ENCODE results near the gene FAM13A.

Gene FAM13A

DNA sequence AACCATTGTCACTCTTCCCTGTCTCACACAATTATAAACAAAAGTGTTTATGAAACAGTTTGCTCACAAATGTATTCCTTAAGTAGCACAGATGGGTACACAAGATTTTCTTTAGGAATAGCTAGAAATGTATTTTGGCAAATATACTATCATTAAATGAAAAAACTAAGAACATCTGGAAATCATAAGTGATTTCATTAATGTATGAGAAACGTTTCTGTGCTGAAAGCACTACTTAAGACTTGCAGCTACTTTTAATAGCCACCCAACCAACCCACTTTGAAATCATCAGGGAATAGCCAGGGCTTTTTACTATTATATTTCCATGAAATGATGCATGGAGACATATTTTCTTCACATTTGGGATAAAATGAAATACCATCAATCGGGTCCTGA lies 297.1 kb downstream of the FAM13A start:
- DNase-seq (ENCODE audit: low read depth, low spot score) = no peak
- H3K4me3 ChIP-seq (ENCODE audit: low read depth, low read length) = no peak overlapping the region
- ChIA-PET POLR2A (no interaction called here), CTCF (interaction anchor here (1.3 kb wide), 1 partner anchor 31 kb away, joined by 3 read pairs; no protein-coding TSS in a partner anchor)
- TF ChIP-seq, protein P1, sequence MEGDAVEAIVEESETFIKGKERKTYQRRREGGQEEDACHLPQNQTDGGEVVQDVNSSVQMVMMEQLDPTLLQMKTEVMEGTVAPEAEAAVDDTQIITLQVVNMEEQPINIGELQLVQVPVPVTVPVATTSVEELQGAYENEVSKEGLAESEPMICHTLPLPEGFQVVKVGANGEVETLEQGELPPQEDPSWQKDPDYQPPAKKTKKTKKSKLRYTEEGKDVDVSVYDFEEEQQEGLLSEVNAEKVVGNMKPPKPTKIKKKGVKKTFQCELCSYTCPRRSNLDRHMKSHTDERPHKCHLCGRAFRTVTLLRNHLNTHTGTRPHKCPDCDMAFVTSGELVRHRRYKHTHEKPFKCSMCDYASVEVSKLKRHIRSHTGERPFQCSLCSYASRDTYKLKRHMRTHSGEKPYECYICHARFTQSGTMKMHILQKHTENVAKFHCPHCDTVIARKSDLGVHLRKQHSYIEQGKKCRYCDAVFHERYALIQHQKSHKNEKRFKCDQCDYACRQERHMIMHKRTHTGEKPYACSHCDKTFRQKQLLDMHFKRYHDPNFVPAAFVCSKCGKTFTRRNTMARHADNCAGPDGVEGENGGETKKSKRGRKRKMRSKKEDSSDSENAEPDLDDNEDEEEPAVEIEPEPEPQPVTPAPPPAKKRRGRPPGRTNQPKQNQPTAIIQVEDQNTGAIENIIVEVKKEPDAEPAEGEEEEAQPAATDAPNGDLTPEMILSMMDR (IDR thresholded peaks at IDR 0.05; ENCODE audit: insufficient read depth, low read length, missing control alignments) = no peak

DNA sequence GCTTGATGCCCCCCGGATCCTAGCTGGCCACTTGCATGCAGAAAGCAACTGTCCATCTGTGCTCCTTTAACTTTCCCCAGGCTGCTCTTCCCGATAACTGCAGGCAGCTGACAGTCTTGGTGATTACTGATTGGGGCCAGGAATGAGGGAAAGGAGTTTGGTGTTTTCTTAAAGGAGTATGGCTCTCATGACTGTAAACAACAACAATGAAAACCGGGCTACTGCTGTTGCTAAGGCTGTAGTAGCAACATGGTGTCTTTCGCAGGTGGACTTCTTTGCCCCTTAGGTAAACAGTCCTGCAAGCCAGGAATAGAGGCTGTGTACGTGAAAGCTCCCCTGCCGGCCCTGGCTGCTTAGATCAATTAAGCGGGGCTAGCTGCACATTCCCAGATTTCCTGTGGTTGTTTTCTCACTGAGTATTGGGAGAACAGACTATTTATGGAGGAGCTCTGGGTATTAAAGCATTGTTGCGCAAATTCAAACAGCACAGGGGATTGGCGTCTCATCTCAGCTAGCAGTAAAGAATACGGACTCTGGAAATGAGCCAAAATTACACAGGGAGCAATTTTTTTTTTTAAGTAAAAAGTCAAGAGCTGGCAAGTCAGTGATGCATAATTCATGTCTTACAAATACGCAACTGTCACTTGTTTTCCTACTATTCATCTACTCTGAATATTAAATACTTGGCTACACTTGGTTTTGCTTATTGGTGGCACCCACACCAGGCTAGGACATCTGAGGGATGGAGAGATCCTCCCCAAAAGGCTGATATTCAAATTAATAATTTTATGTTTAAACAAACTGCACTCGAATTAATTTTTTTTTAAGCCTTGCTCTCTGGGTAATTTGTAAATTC lies 297.7 kb downstream of the FAM13A start:
- TF ChIP-seq, protein P1 (IDR thresholded peaks at IDR 0.05; ENCODE audit: insufficient read depth, low read length, missing control alignments) = no peak
- ChIA-PET POLR2A (no interaction called here), CTCF (interaction anchor here (1.3 to 2.0 kb wide), 3 partner anchors 12 to 230 kb away, joined by 3 to 5 read pairs (median 3); no protein-coding TSS in a partner anchor)
- DNase-seq (ENCODE audit: low read depth, low spot score) = peak; percentile 17
- no peak overlapping the region for H3K4me3 ChIP-seq (ENCODE audit: low read depth, low read length)

DNA sequence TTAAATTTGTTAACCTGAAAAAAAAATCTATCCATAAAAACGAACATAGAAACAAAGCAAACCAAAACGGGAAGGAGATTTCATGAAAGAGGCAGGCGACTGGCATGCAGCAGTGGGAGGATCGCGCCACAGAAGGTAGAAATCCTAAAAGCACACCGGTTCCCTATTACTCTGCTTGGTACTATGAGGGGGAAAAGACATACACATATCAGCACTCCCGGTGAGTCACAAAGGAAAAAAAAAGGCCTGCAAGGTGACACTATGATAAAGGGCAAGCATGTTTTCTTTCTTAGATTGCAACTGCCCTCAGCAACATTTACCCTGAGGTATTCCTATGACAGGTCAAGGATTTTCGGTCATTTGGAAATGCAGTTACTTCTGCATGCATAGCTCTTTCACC lies 298.7 kb downstream of the FAM13A start:
- H3K4me3 ChIP-seq (ENCODE audit: low read depth, low read length) = no peak overlapping the region
- TF ChIP-seq, protein P1 (IDR thresholded peaks at IDR 0.05; ENCODE audit: insufficient read depth, low read length, missing control alignments) = no peak
- no peak for DNase-seq (ENCODE audit: low read depth, low spot score)
- ChIA-PET CTCF (interaction anchor here (1.3 to 2.0 kb wide), 2 partner anchors 11 to 229 kb away, joined by 3 to 5 read pairs; no protein-coding TSS in a partner anchor), POLR2A (no interaction called here)

DNA sequence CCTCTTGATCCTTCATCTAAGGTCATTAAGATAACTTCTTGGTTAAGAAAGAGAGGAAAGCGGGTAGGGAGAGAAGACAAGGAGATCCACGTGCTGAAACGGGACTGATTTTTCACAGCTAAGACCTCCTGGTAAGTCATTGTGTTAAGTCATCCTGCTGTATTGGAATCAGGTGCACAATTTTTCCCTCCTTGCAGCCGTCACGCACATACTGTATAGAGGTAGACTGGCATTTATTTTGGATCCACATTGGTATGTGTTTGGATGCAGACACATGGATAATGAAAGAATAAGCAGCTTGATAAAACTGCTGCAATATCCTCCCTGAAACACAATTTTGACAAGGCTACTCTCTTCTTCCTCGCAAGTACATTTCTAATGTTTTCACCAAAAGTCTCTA lies 299.2 kb downstream of the FAM13A start:
- CTCF ChIA-PET = interaction anchor here (0.8 to 2.0 kb wide), 5 partner anchors 10 to 228 kb away, joined by 3 to 5 read pairs (median 3); no protein-coding TSS in a partner anchor
- TF ChIP-seq, protein P1 (IDR thresholded peaks at IDR 0.05; ENCODE audit: insufficient read depth, low read length, missing control alignments) = no peak
- POLR2A ChIA-PET = no interaction called here
- H3K4me3 ChIP-seq (ENCODE audit: low read depth, low read length) = no peak overlapping the region
- DNase-seq (ENCODE audit: low read depth, low spot score) = no peak

DNA sequence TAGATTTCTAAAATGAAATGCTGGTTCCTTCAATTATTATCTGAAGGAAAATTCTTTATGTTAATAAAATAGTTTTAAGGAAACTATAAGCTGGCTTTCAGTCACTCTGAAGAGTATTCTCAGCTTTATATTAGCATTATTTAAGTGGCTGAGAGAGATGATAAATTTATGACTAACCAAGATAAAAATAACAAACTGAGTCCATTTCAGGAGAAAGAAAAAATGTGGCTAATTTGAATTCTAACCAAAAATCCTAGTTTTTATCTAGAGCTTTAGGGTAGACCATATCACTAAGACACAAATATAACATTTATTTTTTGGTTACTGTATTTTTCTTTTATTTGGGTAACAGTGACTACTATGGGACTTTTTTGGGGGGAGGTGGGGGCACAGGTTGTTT lies 299.9 kb downstream of the FAM13A start:
- ChIA-PET POLR2A (no interaction called here), CTCF (interaction anchor here (0.8 to 1.3 kb wide), 3 partner anchors 11 to 34 kb away, joined by 3 read pairs; no protein-coding TSS in a partner anchor)
- DNase-seq (ENCODE audit: low read depth, low spot score) = no peak
- no peak overlapping the region for H3K4me3 ChIP-seq (ENCODE audit: low read depth, low read length)
- TF ChIP-seq, protein P1 (IDR thresholded peaks at IDR 0.05; ENCODE audit: insufficient read depth, low read length, missing control alignments) = no peak

DNA sequence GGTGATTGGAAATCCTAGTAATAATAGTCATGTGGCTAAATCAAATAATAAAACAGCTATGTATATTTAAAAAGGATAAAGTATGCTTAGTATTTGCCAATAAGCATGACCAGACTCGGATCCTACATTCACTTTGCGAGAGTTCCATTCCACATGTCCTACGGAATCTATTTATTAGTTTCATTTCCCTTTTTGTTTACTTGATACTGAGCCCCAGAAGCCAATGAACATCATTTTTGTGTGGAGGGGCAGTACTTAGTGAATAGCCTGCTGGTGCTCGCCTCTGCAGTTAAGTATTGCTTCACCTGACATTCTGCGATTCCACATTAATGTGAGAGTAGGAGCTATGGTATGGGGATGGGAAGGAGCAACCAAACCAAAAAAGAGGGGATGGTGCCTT lies 300.8 kb downstream of the FAM13A start:
- H3K4me3 ChIP-seq (ENCODE audit: low read depth, low read length) = no peak overlapping the region
- DNase-seq (ENCODE audit: low read depth, low spot score) = no peak
- TF ChIP-seq, protein P1 (IDR thresholded peaks at IDR 0.05; ENCODE audit: insufficient read depth, low read length, missing control alignments) = no peak
- CTCF ChIA-PET = interaction anchor here (0.6 kb wide), 1 partner anchor 35 kb away, joined by 3 read pairs; no protein-coding TSS in a partner anchor
- POLR2A ChIA-PET = no interaction called here

Measured in AG04449 (cell line).